ENCODE data around the gene CD160.
"Not testable (repeated sequence)": the region's sequence is repeated elsewhere in the genome, so short reads cannot be mapped to it uniquely, and the experiment has no call there.

The CD160 gene

DNA sequence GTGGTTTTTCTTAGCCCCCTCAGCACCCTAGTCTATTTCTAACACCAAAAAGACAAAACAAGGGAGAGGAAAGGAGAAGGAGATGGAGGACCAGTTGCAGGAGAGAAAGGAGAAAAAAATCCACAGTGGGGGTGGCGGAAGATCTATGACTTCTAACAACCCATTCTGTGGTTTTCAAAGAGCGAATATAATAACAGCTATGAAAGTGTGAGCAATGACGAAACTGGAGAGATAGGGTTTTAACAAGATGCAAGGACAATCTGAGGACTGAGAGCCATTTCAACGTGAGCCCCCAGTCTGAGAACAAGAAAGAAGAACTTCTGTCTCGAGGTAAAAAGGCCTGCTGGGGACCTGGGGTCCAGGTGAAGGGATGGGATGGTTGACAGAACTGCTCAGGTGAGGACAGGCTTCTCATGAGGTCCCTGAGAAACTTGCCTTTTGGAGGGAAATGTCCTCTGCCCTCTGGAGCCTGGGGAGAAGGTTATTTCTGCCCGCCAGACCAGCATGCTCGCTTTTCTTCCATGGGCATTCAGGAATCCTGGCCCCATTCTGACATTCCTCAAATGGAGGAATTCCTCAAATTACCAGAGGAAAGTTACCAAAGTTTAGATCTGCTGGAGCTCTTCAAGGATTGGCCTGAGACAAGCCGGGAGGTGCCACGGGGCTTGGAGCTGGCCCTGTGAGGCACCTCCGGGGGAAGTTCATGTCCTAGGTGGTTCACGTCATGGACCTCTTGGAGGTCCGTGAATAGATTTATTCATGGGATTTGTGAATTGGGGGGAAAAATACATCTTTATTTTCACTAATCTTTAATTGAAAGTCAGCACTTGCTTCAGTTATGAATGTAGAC is at the start of gene CD160:
TSS of gene CD160 (plus strand) at position 270 of the 850 bp plus-strand sequence. CDS start 8,829 bp downstream, outside the sequence.
- no peak for DNase-seq

- DNase-seq: not testable (repeated sequence)
These were observed 48.1 kb upstream of the CD160 start for GRCh38 chr1:145670995-145671745.

DNA sequence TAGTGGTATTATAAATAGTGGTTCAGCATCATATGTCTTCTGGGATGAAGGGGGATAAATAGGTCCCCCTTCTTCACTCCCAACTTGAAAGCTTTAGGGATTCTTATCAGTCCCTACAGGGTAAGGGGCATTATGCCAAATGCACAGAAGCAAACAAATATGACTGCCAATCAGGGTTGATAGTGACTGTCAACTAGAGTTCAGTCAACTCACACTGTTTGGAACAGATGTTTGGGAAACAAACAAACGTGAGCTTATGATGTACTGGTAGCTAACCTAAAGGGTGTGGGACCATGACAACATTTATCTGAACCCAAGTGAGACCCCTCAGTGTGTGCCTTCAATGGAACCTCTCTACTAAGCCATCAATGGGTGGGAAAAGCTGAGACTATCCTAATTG is 46.1 kb upstream of the CD160 start:
- DNase-seq: not testable (repeated sequence)

- not testable (repeated sequence) for DNase-seq
These were observed 34.4 kb upstream of the CD160 start for GRCh38 chr1:145684858-145685257.

GRCh38 chr1:145686078-145686477 is 33.2 kb upstream of the CD160 start:
- not testable (repeated sequence) for DNase-seq

DNA sequence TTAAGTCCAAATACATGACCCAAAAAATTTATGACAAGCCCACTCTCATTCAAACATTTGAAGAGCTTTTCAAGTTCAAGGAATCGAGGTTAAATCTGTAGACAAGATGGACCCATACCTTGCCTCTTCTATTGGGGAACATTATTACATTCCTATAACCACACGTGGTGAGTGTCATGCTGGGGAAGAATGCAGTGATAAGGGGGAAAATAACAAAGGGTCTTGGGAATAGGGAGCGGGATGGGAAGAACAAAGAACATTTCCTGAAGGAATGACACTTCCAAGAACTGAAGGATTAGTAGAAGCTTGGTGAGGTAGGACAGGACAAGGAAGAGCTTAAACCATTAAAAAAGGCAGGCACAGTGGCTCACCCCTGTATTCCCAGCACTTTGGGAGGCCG is 31.0 kb upstream of the CD160 start:
- no peak for DNase-seq

DNA sequence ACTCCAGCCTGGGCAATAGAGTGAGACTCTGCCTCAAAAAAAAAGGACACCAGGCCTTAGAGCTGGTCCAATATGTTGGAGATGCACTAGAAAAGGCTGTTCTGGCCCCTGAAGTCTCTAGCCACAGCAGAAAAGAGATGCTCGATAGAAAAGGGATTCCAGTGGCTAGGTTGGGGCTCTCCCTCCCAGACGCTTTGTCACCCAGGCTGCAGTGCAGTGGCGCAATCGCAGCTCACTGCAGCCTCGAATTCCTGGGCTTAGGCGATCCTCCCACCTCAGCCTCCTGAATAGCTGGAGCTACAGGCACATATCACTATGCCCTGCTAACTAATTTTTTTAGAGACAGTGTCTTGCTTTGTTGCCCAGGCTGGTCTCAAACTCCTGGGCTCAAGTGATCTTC is 30.4 kb upstream of the CD160 start:
- no peak for DNase-seq

GRCh38 chr1:145689922-145690321 is 29.4 kb upstream of the CD160 start:
- no peak for DNase-seq

DNA sequence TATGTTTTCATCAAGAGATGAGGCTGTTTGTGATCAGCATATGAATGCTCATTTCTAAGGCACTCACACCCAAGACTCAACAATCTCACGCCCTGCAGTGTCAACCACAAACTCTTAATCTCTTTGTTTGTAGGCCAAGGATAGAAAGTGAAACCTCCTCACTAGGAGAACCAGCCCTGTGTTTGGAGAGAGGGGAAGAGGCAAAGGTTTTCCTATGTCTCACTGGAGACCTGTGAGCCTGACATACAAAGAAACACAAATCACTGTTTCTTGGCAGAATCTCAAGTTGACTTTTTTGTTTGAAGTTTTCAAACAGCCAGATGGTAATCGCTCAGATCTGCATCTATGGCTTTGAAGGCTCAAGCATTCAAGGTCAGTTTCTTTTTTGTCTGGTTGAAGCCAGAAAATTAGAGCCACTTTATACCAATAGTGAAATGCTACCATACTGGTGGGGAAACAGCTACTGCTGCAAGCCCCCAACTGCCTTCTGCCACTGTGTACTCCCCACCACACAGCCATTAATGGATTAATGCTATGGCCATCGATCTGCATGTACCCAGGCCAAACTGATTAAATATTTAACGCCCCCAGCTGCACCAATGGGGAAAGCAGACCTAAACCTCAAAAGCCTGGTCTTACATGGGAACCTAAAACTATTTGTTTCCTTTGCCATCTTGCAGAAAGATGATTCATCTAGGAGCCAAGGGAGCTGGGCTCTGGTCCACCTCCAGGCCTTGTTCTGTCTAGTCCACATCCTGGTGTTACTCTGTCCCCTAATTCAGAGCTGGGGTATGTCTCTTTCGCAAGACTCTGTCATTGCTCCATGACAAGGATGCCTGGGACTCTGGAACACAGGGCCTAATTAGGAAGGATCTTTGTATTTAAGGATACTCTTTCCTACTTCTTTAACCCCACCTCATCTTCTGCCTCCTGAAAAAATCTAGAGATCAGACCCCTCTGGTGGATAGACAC is 28.4 kb upstream of the CD160 start:
- DNase-seq: no peak

DNA sequence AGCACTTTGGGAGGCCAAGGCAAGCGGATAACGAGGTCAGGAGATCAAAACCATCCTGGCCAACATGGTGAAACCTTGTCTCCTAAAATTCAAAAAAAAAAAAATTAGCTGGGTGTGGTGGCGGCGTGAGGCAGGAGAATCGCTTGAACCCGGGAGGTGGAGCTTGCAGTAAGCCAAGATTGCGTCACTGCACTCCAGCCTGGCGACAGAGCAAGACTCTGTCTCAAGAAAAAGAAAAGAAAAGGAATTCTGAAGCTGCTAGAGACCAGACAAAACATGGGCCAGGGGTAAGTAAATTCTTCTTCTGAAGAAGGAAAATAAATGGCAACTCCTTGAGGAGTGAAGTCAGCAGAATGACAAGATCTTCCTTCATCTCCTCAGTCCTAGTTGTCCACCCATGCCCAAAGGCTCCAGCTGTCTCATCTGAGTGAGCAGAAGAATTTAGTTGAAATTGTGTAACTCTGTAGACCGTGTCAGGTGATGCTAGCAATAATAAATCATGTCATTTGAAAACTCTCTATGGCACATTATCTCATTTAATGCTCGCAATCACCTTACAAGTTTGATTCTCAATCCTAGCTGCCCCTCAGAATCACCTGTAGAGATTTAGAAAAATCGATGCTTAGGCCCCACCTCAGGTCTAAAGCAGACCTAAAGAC is 26.4 kb upstream of the CD160 start:
- DNase-seq: no peak

- DNase-seq: peak; percentile 11 to 39
These were observed 23.3 kb upstream of the CD160 start for GRCh38 chr1:145695821-145696629.

DNA sequence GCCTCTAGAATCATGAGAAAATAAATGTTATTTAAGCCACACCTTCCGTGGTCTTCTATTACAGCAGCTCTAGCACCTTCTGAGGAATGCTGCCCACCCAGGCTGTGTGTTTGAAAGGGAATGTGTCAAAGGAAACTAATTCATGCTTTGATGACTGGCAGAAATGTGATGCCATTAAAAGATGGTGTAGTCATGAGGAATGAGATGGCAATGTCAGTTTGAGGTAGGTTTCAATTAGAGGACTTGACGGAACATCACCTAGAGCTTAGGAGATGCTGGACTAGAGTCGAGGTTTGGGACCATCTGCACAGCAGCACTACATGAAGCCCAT is 22.7 kb upstream of the CD160 start:
- DNase-seq: no peak

- DNase-seq: no peak
These were observed 17.9 kb upstream of the CD160 start for GRCh38 chr1:145701306-145701862.

DNA sequence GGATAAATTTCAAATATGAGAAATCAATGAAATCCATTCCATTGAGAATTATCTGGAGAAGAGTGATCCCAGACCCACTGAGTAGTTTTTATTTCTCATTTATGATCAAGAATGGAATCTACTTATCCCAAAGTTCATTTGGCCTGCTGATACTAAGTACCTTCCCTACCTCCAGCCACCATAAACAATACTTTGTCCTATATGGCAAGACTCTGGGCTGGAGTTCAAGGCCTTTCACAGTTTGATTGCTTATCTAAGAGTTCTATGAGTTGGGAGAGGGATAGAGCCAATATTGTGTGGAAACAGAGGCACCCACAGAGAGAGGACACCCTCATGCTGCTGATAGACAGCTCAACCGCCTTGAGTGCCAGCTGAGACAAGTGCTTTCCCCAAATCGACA is 17.2 kb upstream of the CD160 start:
- DNase-seq: no peak

GRCh38 chr1:145702826-145703225 is 16.5 kb upstream of the CD160 start:
- no peak for DNase-seq

- no peak for DNase-seq
These were observed 13.7 kb upstream of the CD160 start for GRCh38 chr1:145705622-145706021.

DNA sequence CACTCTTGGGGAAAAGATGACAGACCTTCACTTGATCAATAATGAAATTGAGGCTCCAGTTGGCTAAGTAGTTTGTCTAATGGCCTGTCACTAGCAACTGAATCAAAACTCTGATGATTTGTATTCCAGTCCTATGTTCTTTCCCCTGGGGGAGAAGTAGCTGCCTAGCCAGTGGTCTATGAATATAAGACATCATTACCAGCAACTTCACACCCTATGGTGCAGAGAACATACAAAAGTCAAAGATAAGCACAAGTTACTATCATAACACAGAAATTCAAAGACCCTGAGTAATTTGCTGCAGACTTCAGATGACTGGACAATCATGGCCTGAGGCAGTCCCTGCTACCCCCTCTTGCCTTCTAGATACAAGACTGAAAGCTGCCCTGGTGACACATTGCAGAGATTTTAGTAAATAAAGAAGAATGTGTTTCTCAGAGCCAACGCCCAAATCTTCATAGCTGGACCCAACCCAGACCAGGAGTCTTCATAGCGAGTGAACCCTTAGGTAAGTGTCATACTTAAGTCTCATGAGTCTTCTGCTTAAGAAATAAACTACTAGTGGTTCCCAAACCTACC is 13.1 kb upstream of the CD160 start:
- DNase-seq: no peak

DNA sequence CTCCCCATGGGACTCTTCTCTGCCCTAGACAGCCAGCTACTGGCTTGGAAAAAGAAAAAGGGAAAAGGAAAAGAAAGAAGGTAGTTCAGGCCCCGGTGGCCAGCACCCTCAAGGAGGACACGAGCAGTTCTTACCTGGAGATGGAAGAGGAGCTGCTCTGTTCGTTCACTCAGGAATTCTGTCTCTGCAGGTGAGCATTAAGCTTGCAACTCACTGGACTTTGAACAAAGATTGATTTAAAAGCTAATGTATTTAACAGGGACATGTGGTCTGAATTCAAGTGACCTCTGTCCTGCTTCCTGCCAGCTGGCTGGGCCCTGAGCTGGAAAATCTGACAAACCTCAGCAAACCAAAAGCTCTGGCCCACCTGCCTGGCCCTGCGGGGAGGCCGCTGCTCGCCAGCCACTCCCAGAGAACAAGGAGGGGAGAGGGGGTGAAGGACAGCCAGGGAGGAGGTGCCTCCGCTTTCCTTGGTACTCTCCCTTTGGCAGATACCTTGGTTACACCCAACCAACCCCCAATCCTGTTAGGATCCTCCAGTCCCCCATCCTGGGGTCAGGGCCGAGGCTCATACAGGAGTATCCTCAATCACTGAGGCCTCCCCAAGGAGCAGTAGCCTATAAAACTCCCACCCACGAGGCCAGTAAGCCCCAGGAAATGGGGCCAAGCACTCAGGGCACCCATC is 12.0 kb upstream of the CD160 start, which contains the start of gene PDZK1:
TSS of gene PDZK1 (minus strand) at position 186 of the 685 bp plus-strand sequence. CDS start 19,347 bp downstream, outside the sequence.
- DNase-seq: peak in 1 of 2 experiments; percentile 18

DNA sequence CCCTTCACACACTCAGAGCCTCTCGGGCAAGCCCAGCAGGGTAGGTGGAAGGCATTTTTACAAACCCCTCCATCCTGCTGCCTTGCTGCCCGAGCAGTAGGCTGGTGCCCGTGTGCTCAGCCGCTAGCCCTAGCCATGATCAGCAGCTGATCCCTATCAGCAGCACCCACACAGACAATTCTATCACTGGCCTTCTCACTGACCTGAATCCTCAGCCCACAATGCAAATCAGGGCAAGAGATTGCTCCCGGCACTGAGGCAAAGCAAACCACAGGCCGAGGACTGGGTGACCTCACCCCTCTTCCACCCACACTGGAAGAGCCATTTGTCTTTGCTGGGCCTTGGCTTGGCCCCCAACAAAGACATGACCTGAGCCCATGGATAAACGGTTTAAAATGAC is 11.2 kb upstream of the CD160 start:
- no peak for DNase-seq

All from SHP77 (cell line).